CD4-positive, CD25-positive, alpha-beta regulatory T cell (primary cell): Measurements from ENCODE around the gene PXT1. TPM values are rescaled to one million over a fixed set of nuclear protein-coding genes. Genes with fewer than 3 reads are reported as not detected.

Source experiments
- ATAC-seq, 2 donors: fragments of 150-1000 bp; cut with Tn5 transposase; one replicate each; pipeline ENCODE4 v1.10.0; 2021; ENCODE audit warnings: low read depth in 2 of 2, moderate number of reproducible peaks in 2 of 2, moderate library complexity in 1 of 2
- DNase-seq, 3 donors: peaks; one replicate each; pipeline versions ENCODE4 v3.0.0 to v3.0.0-alpha.2; 2012 to 2022; ENCODE audit warnings: mixed read lengths in 1 of 3
- H3K27ac ChIP-seq: one replicate; pipeline ENCODE4 v1.7.0; 2013; ENCODE audit warnings: mild to moderate bottlenecking, low read length; ENCODE audit not compliant: insufficient read depth, poor library complexity, severe bottlenecking
- H3K27me3 ChIP-seq: one replicate; pipeline ENCODE4 v1.7.0; 2013; ENCODE audit warnings: low read length; ENCODE audit not compliant: control insufficient read depth, insufficient read depth
- H3K36me3 ChIP-seq: one replicate; pipeline ENCODE4 v1.7.0; 2013; ENCODE audit warnings: mild to moderate bottlenecking, low read length, moderate library complexity; ENCODE audit not compliant: control insufficient read depth, insufficient read depth
- H3K4me1 ChIP-seq: 2 replicates; pipeline ENCODE4 v1.7.0; 2013; ENCODE audit warnings: mild to moderate bottlenecking, low read length; ENCODE audit not compliant: insufficient read depth, control insufficient read depth, poor library complexity, severe bottlenecking
- H3K4me3 ChIP-seq: one replicate; pipeline ENCODE4 v1.7.0; 2013; ENCODE audit warnings: low read depth, mild to moderate bottlenecking, low read length, moderate library complexity
- H3K9me3 ChIP-seq, 2 experiments: 1 replicate in 1 of 2; 2 replicates in 1 of 2; pipeline ENCODE4 v1.7.0; 2013; ENCODE audit warnings: low read length in 2 of 2, mild to moderate bottlenecking in 1 of 2, moderate library complexity in 1 of 2; ENCODE audit not compliant: control insufficient read depth in 2 of 2
- H3K27ac Mint-ChIP-seq, 3 donors: one replicate each; pipeline ENCODE4 v1.8.0; 2020 to 2022; ENCODE audit warnings: mild to moderate bottlenecking in 3 of 3, mixed read lengths in 3 of 3, moderate library complexity in 2 of 3
- H3K27me3 Mint-ChIP-seq: one replicate; pipeline ENCODE4 v1.8.0; 2022; ENCODE audit warnings: mild to moderate bottlenecking, mixed read lengths
- H3K36me3 Mint-ChIP-seq: one replicate; pipeline ENCODE4 v1.8.0; 2020; ENCODE audit warnings: mixed read lengths
- H3K4me1 Mint-ChIP-seq, 4 donors: one replicate each; pipeline ENCODE4 v1.8.0; 2020 to 2022; ENCODE audit warnings: mixed read lengths in 4 of 4, mild to moderate bottlenecking in 1 of 4
- H3K4me3 Mint-ChIP-seq, 4 donors: one replicate each; pipeline ENCODE4 v1.8.0; 2020 to 2022; ENCODE audit warnings: mild to moderate bottlenecking in 4 of 4, mixed read lengths in 4 of 4, moderate library complexity in 3 of 4
- H3K9me3 Mint-ChIP-seq, 7 donors: one replicate each; pipeline ENCODE4 v1.8.0; 2020 to 2022; ENCODE audit warnings: mixed read lengths in 7 of 7, mild to moderate bottlenecking in 3 of 7, moderate library complexity in 2 of 7
- polyA plus RNA-seq, 4 donors: library from polyadenylated mRNA; unstranded; fragments of 300-500 nt; fragmentation: Illumina TruSeq; gene quantifications; one replicate each; pipeline ENCODE4 v1.2.3, GENCODE V29; 2021
- total RNA-seq: library from RNA; stranded (reverse); gene quantifications from one replicate; pipeline ENCODE4 v1.2.3, GENCODE V29; 2022

PXT1 gene
- total and polyA plus RNA-seq, 5 donors from 2014 or later, result 0.08 to 0.37 (median 0.09) TPM; not detected in 2

GRCh38 chr6:36428911-36429310 lies 13.7 kb downstream of the PXT1 start:
- ATAC-seq (no peak), DNase-seq (no peak)
- H3K4me1 ChIP-seq, result peaks cover under 1% of the 10 kb centered on the region
- H3K4me3 ChIP-seq, result no peak overlapping the region
- Mint-ChIP-seq H3K4me1 (peaks cover 0 to under 1% (median under 1%) of the 10 kb centered on the region in 4 donors), H3K36me3 (no peaks in the 10 kb centered on the region), H3K4me3 (no peak overlapping the region), H3K27ac (peak overlapping the region in 1 of 3 donors; percentile 43), H3K27me3 (peaks cover 7% of the 10 kb centered on the region), H3K9me3 (no peaks in the 10 kb centered on the region)
- H3K27me3 ChIP-seq, result no peaks in the 10 kb centered on the region
- no peaks in the 10 kb centered on the region for H3K36me3 ChIP-seq
- no peaks in the 10 kb centered on the region for H3K9me3 ChIP-seq
- H3K27ac ChIP-seq, result no peak overlapping the region

GRCh38 chr6:36426622-36427021 lies 16.0 kb downstream of the PXT1 start:
- no peak overlapping the region for H3K27ac ChIP-seq
- peak overlapping the region in 2 of 4 donors; percentile 36 to 49 for H3K4me3 Mint-ChIP-seq
- H3K4me1 ChIP-seq, result peaks cover 10% of the 10 kb centered on the region
- no peaks in the 10 kb centered on the region for H3K36me3 ChIP-seq
- H3K9me3 Mint-ChIP-seq, result no peaks in the 10 kb centered on the region
- no peak overlapping the region for H3K27ac Mint-ChIP-seq
- DNase-seq (no peak), ATAC-seq (no peak)
- no peaks in the 10 kb centered on the region for H3K27me3 ChIP-seq
- no peaks in the 10 kb centered on the region for H3K27me3 Mint-ChIP-seq
- H3K4me1 Mint-ChIP-seq, result peaks cover 0 to 15% (median 7%) of the 10 kb centered on the region in 4 donors
- H3K4me3 ChIP-seq, result no peak overlapping the region
- no peaks in the 10 kb centered on the region for H3K9me3 ChIP-seq
- no peaks in the 10 kb centered on the region for H3K36me3 Mint-ChIP-seq

- Mint-ChIP-seq H3K36me3 (no peaks in the 10 kb centered on the region), H3K9me3 (no peaks in the 10 kb centered on the region), H3K27me3 (no peaks in the 10 kb centered on the region), H3K27ac (peak overlapping the region; percentile 76 to 96 (median 87)), H3K4me1 (peaks cover 0 to 15% (median 7%) of the 10 kb centered on the region in 4 donors), H3K4me3 (peak overlapping the region; percentile 86 to 95 (median 92))
- peak; percentile 98 to 99 for ATAC-seq
- Histone ChIP-seq H3K27ac (peak overlapping the region; percentile 80), H3K4me3 (peak overlapping the region; percentile 86), H3K9me3 (no peaks in the 10 kb centered on the region), H3K27me3 (no peaks in the 10 kb centered on the region), H3K4me1 (peaks cover 10% of the 10 kb centered on the region), H3K36me3 (no peaks in the 10 kb centered on the region)
- peak; percentile 96 to 98 (median 97) for DNase-seq
Observed at GRCh38 chr6:36423101-36423824, 19.4 kb downstream of the PXT1 start.

GRCh38 chr6:36422714-36423100 lies 19.9 kb downstream of the PXT1 start:
- DNase-seq, result no peak

GRCh38 chr6:36419310-36419709 lies 23.3 kb downstream of the PXT1 start:
- Mint-ChIP-seq H3K4me1 (peaks cover 0 to 15% (median 7%) of the 10 kb centered on the region in 4 donors), H3K27ac (peak overlapping the region in 1 of 3 donors; percentile 65), H3K36me3 (no peaks in the 10 kb centered on the region), H3K9me3 (no peaks in the 10 kb centered on the region), H3K4me3 (no peak overlapping the region), H3K27me3 (peaks cover 13% of the 10 kb centered on the region)
- Histone ChIP-seq H3K4me3 (no peak overlapping the region), H3K36me3 (no peaks in the 10 kb centered on the region), H3K4me1 (peaks cover 10% of the 10 kb centered on the region), H3K9me3 (no peaks in the 10 kb centered on the region), H3K27ac (no peak overlapping the region), H3K27me3 (no peaks in the 10 kb centered on the region)
- ATAC-seq, result no peak
- no peak for DNase-seq

More at GRCh38 chr6:36422714-36423100, 19.9 kb downstream of the PXT1 start:
- peak overlapping the region; percentile 77 for H3K4me3 ChIP-seq
- no peaks in the 10 kb centered on the region for H3K36me3 ChIP-seq
- peak overlapping the region; percentile 86 to 95 (median 92) for H3K4me3 Mint-ChIP-seq
- H3K27ac Mint-ChIP-seq, result peak overlapping the region; percentile 76 to 96 (median 87)
- no peaks in the 10 kb centered on the region for H3K36me3 Mint-ChIP-seq
- H3K4me1 Mint-ChIP-seq, result peaks cover 0 to 15% (median 7%) of the 10 kb centered on the region in 4 donors
- no peaks in the 10 kb centered on the region for H3K27me3 ChIP-seq
- ATAC-seq, result no peak
- peaks cover 10% of the 10 kb centered on the region for H3K4me1 ChIP-seq
- H3K9me3 ChIP-seq, result no peaks in the 10 kb centered on the region
- H3K27ac ChIP-seq, result peak overlapping the region; percentile 80
- H3K27me3 Mint-ChIP-seq, result no peaks in the 10 kb centered on the region
- no peaks in the 10 kb centered on the region for H3K9me3 Mint-ChIP-seq

- Mint-ChIP-seq H3K27me3 (peaks cover 13% of the 10 kb centered on the region), H3K36me3 (no peaks in the 10 kb centered on the region), H3K4me3 (no peak overlapping the region), H3K27ac (no peak overlapping the region), H3K4me1 (peaks cover 0 to 10% (median 6%) of the 10 kb centered on the region in 4 donors), H3K9me3 (peaks cover 0 to 2% (median 0%) of the 10 kb centered on the region in 7 donors)
- no peaks in the 10 kb centered on the region for H3K9me3 ChIP-seq
- no peak overlapping the region for H3K27ac ChIP-seq
- H3K36me3 ChIP-seq, result no peaks in the 10 kb centered on the region
- H3K4me3 ChIP-seq, result no peak overlapping the region
- peaks cover 6% of the 10 kb centered on the region for H3K4me1 ChIP-seq
- ATAC-seq (no peak), DNase-seq (no peak)
- no peaks in the 10 kb centered on the region for H3K27me3 ChIP-seq
Observed at GRCh38 chr6:36418558-36418957, 24.1 kb downstream of the PXT1 start.

GRCh38 chr6:36414481-36414880 lies 28.2 kb downstream of the PXT1 start:
- DNase-seq (no peak), ATAC-seq (no peak)
- no peaks in the 10 kb centered on the region for H3K4me1 ChIP-seq
- H3K27ac Mint-ChIP-seq, result no peak overlapping the region
- no peaks in the 10 kb centered on the region for H3K4me1 Mint-ChIP-seq
- no peaks in the 10 kb centered on the region for H3K27me3 ChIP-seq
- peaks cover 25% of the 10 kb centered on the region for H3K27me3 Mint-ChIP-seq
- no peak overlapping the region for H3K4me3 ChIP-seq
- H3K4me3 Mint-ChIP-seq, result no peak overlapping the region
- H3K27ac ChIP-seq, result no peak overlapping the region
- no peaks in the 10 kb centered on the region for H3K9me3 ChIP-seq
- H3K9me3 Mint-ChIP-seq, result peaks cover 0 to 6% (median 0%) of the 10 kb centered on the region in 7 donors
- H3K36me3 Mint-ChIP-seq, result no peaks in the 10 kb centered on the region
- H3K36me3 ChIP-seq, result no peaks in the 10 kb centered on the region
